SK-N-MC (cell line): ENCODE results near the gene RCAN2.

Experiments
- EZH2 ChIP-seq: fragments of 200-600 bp; sonication (generic); IDR thresholded peaks from one replicate; pipeline ENCODE4 v1.6.1; 2017; ENCODE audit warnings: antibody characterized with exemption
- FOXP2 ChIP-seq: optimal IDR thresholded peaks from 2 replicates; pipeline ENCODE3; 2011; ENCODE audit warnings: mild to moderate bottlenecking, moderate library complexity; ENCODE audit not compliant: insufficient read depth; ENCODE audit errors: extremely low read length, control extremely low read depth
- POLR2AphosphoS5 ChIP-seq: IDR thresholded peaks from 2 replicates; pipeline ENCODE4 v1.6.1; 2012; ENCODE audit warnings: mild to moderate bottlenecking, low read depth, low read length, borderline replicate concordance

GRCh38 chr6:46186583-46186982, 304.7 kb downstream of the RCAN2 start:
- TF ChIP-seq EZH2: no peak
- no peak for TF ChIP-seq POLR2AphosphoS5
- TF ChIP-seq FOXP2: no peak
